ENCODE data around the gene CEACAM21. TPM values are rescaled to one million over a fixed set of nuclear protein-coding genes. Genes with fewer than 3 reads are reported as not detected.

The CEACAM21 gene
- 10 to 100 TPM in 1 of 4 donors, 1 to 10 TPM in 1, under 1 TPM in 1, not detected in 1; 0.56 to 34.8 (median 2.6) TPM for total RNA-seq

DNA sequence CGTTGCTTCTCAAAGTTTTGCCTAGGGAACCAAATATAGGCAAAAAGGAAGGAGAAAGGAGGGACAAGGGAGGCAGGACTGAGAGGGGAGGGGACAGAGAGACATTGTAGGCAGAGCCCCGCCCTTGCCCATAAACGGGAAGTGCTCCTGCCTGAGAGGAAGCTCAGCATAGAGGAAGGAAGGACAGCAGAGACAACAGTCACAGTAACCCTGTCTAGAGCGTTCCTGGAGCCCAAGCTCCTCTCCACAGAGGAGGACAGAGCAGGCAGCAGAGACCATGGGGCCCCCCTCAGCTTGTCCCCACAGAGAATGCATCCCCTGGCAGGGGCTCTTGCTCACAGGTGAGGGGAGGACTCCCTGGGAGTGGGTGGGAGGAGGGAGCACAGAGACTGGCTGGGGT lies at the start of gene CEACAM21:
Gene CEACAM21 (plus strand): TSS at position 169 of the 400 bp plus-strand sequence. CDS start 109 bp downstream, at position 278.
- TF ChIP-seq POLR2A (IDR thresholded peaks at IDR 0.05) (peak in 1 of 2 donors; percentile 10), CTCF (IDR thresholded peaks at IDR 0.05) (no peak)
- Histone ChIP-seq H3K9me3 (no peaks in the 10 kb centered on the region), H3K4me3 (replicated peaks in 1 of 3) (no peak within 1 kb of the TSS), H3K36me3 (no peaks in the 10 kb centered on the region), H3K27ac (peak within 1 kb of the TSS in 1 of 3 donors; percentile 12), H3K4me1 (no peaks in the 10 kb centered on the region), H3K27me3 (no peaks in the 10 kb centered on the region)
- peak; percentile 21 to 23 for DNase-seq
- WGBS, 2 donors: 27% methylated on average over 4 of the region's 4 CpGs
- intact Hi-C loops (cut with DNase I): loop anchor here (10.0 kb wide), 1 partner anchor 121 kb away; no protein-coding TSS in a partner anchor

- H3K27ac ChIP-seq: no peak overlapping the region
- no peak for TF ChIP-seq POLR2A (IDR thresholded peaks at IDR 0.05)
- no peak for TF ChIP-seq CTCF (IDR thresholded peaks at IDR 0.05)
- H3K4me1 ChIP-seq: peaks cover 2 to 8% of the 10 kb centered on the region in 2 donors
- H3K9me3 ChIP-seq: no peaks in the 10 kb centered on the region
- no peak for DNase-seq
- intact Hi-C loops (cut with DNase I): no loop called here
- no peaks in the 10 kb centered on the region for H3K27me3 ChIP-seq
- no peak overlapping the region for H3K4me3 ChIP-seq (replicated peaks in 1 of 3)
- 57 to 64% methylated on average over 3 of the region's 3 CpGs for WGBS, 2 donors
- H3K36me3 ChIP-seq: no peaks in the 10 kb centered on the region
Measured at GRCh38 chr19:41527089-41527488, 48.9 kb upstream of the CEACAM21 start.

- no peak for DNase-seq
- TF ChIP-seq POLR2A (IDR thresholded peaks at IDR 0.05) (no peak), CTCF (IDR thresholded peaks at IDR 0.05) (no peak)
- Histone ChIP-seq H3K4me3 (replicated peaks in 1 of 3) (no peak overlapping the region), H3K27ac (no peak overlapping the region), H3K4me1 (peaks cover 4 to 8% of the 10 kb centered on the region in 2 donors), H3K9me3 (no peaks in the 10 kb centered on the region), H3K27me3 (no peaks in the 10 kb centered on the region), H3K36me3 (no peaks in the 10 kb centered on the region)
- 64 to 72% methylated on average over 2 of the region's 2 CpGs for WGBS, 2 donors
- intact Hi-C loops (cut with DNase I): no loop called here
Measured at GRCh38 chr19:41528106-41528505, 47.9 kb upstream of the CEACAM21 start.

DNA sequence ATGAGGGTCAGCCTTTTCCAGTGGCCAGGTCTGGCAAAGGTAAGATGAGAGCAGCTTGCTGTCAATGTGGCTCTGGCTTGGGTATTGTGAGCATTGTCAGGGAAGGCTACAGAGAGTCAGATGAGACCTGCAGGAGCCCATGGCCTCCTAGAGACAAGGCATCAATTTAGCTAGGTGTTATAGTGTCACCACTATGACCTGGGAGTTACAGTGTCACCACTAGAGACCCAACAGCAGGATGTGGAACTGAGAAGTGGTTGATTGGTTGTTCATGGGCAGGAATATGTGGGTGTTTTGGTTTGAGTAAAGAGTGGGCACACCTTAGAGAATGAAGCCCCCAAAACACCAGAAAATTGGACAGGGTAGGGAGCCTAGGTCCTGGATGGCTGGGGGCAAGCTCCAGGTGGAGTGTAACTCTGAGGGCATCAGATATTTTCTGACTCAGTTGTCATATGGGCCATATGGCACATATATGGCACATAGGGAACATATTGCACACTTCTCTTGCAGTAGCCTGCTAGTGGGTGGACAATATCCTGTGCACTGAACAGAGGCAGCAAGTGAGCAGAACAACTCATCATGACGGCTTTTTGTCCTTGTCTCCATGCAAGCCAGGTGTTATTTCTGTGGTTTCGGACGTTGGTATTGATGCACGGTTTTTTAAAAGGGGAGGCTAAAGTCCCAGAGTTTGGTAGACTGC lies 46.3 kb upstream of the CEACAM21 start:
- Histone ChIP-seq H3K9me3 (no peaks in the 10 kb centered on the region), H3K27me3 (no peaks in the 10 kb centered on the region), H3K4me3 (replicated peaks in 1 of 3) (no peak overlapping the region), H3K36me3 (no peaks in the 10 kb centered on the region), H3K4me1 (peaks cover 4 to 8% of the 10 kb centered on the region in 2 donors), H3K27ac (no peak overlapping the region)
- WGBS, 2 donors: 77 to 89% methylated on average over 4 of the region's 4 CpGs
- no peak for TF ChIP-seq CTCF (IDR thresholded peaks at IDR 0.05)
- TF ChIP-seq POLR2A (IDR thresholded peaks at IDR 0.05): no peak
- DNase-seq: no peak
- intact Hi-C loops (cut with DNase I): no loop called here

- H3K36me3 ChIP-seq: no peaks in the 10 kb centered on the region
- peak overlapping the region in 2 of 3 donors; percentile 71 to 72 for H3K27ac ChIP-seq
- H3K4me1 ChIP-seq: peaks cover 4 to 8% of the 10 kb centered on the region in 2 donors
- TF ChIP-seq CTCF (IDR thresholded peaks at IDR 0.05) (no peak), POLR2A (IDR thresholded peaks at IDR 0.05) (no peak)
- no peaks in the 10 kb centered on the region for H3K27me3 ChIP-seq
- no peak overlapping the region for H3K4me3 ChIP-seq (replicated peaks in 1 of 3)
- WGBS, 2 donors: 86% methylated on average over 4 of the region's 4 CpGs
- intact Hi-C loops (cut with DNase I): no loop called here
- no peaks in the 10 kb centered on the region for H3K9me3 ChIP-seq
- no peak for DNase-seq
Measured at GRCh38 chr19:41530184-41530534, 45.8 kb upstream of the CEACAM21 start.
